Hematopoietic multipotent progenitor cell treated with erythropoietin and hydrocortisone succinate and interleukin-3 and kit ligand, for 6 days (in vitro differentiated cells): ENCODE results near the gene SMPD3.

Experiments used
- DNase-seq: peaks from one replicate; pipeline ENCODE4 v3.0.0-alpha.2; 2015

SMPD3 gene

DNA sequence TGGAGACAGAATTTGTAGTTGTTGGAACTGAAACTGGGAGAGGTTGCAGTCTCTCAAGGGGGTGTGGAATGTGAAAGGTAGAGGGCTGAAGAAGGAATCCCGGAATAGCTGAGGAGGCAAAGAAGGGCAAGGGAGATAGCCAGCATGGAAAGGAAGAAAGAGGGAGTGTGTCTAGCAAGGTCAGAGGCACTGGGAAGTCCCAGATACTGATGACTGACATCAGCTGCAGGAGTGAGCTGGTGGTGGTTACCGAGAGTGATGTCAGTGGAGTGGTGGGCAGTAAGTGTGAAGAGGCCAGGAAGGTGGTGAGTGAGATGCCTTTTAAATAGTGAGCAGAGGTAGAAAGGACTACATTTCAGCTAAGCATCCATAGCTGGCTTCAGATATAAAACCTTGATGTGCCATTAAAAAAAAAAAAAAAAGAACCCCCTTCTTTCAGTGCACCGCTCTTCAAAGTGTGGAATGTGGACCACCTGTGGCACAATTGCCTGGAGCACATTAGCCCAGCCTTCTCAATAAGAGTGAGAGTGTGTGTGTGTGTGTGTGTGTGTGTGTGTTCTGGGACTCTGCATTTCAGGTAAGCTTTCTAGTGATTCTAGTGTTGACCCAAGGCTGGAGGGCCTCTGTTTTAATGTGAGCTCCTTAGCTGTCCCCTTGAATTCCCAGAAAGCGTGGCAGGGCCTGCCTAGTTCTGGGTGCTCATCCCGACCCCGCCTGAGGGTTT lies 129.0 kb downstream of the SMPD3 start:
- no peak for DNase-seq

DNA sequence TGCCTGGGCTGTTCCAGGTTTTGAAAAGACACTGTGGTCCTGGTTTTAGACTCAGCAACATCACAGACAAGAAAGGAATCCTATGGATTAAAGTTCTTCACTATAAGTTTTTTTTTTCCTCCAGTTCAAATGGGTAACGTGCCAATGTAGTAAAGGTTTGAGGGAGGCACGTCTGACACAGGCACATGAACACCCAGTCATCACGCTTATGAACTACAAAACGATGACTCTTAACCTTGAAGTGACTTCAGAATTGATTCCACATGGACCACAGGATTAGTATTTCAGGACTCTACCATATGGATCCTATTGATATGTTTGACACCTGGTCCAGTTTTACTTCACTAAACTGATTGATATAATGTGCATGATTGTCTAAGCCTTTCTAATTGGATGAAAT lies 135.2 kb downstream of the SMPD3 start:
- DNase-seq, result no peak

DNA sequence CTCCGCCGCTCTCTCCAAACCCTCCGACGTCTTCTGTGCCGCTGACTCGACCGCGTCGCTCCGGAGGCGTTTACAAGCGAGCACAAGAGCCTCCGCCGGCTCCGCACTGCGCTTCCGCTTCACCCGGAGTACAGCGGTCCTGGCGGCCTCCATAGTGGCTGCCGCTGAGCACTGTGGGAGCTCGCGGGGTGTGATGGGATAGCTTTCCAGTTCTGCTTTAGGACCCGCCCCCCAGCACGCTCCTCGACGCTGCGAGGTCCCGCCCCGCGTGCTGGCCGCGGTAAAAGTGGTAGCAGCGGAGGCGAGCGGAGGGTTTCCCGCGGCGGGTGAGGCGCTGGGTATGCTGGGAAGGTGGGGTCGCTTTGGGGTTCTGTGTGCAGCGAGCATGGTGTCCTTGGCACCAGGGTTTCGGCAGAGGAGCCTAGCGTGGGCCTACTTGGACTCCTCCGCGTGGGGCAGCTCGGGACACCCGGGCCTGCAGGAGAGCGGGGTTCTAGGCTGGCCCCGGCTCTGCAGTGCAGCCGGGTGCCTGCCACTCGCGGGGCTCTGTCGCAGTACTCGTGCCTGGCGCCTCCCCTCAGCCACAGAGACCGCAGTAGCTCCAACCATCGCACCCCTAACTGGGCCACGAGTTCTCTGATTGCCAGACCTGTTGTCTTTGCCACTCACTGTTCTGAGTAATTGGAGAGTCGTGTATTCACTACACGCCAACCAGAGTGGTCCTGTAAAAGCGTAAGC lies 137.4 kb downstream of the SMPD3 start, which contains the start of the genes PRMT7 and SLC7A6OS:
PRMT7 (plus strand) TSS at position 246 of the 738 bp plus-strand sequence. CDS start 4,961 bp downstream, outside the sequence.
SLC7A6OS (minus strand) TSS at position 173 of the 738 bp plus-strand sequence; CDS start at position 153, 20 bp downstream.
- peak; percentile 98 for DNase-seq

DNA sequence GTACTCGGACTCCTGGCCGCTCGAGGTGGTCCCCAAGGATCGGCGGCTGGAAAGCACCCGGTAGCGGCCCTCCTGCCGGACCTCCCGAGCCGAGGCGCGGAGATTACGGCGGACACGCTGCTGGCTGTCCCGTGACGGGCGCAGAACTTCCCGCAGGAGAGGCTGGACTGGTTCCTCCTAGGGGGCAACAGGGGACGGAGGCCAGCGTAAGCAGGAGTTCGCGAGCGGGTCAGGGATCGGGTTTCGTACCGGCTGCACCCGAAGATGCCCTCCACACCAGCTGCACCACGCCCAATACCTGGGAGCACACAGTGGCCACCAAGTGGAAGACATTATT lies 137.9 kb downstream of the SMPD3 start:
- DNase-seq, result no peak

DNA sequence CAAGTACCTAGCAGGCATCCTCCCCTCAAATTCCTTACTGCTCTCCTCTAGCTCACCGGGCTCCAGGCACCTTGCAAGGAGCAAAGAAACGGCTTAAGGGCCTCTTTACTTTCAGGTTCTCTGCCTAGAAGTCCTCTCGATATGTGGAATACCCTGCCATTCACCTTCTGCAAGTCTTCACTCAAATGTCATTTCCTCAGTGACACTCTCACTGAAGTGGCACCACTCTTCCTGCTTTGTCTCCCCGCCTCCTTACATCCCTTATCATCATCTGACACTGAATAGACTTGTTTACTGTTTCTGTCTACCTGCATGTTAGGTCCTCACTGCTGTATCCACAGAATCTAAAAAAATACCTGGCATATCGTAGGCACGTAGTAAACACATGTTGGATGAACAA lies 138.5 kb downstream of the SMPD3 start:
- DNase-seq, result peak; percentile 50
